ENCODE measurements around the gene SMAD7. TPM values are rescaled to one million over a fixed set of nuclear protein-coding genes. Genes with fewer than 3 reads are reported as not detected.

The SMAD7 gene
- total RNA-seq, 6 experiments from 2014 or later: 29.6 to 35.8 (median 30.7) TPM

DNA sequence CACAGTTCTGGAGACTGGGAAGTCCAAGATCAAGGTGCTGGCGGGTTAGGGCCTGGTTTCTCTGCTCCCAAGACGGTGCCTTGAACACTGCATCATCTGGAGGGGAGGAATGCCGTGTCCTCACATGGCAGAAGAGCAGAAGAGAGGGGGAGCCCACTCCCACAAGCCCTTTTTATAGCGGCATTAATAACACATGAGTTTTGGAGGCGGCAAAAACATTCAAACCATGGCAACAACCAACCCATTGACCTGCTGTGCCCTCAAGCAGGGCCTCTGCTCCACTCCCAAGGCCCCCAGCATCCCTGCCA, 62.0 kb downstream of the SMAD7 start:
- TF ChIP-seq CTCF (IDR thresholded peaks at IDR 0.05): no peak
- H3K36me3 Mint-ChIP-seq (ENCODE audit: low read depth): no peaks in the 10 kb centered on the region
- H3K9me3 Mint-ChIP-seq: no peaks in the 10 kb centered on the region
- H3K4me3 Mint-ChIP-seq: no peak overlapping the region
- peaks cover 17% of the 10 kb centered on the region for H3K4me1 Mint-ChIP-seq (ENCODE audit: low read depth)
- DNase-seq: no peak
- no peak overlapping the region for H3K27ac Mint-ChIP-seq
- no peaks in the 10 kb centered on the region; the same call in 1 of the 2 replicates for H3K27me3 Mint-ChIP-seq (ENCODE audit: insufficient read depth)

DNA sequence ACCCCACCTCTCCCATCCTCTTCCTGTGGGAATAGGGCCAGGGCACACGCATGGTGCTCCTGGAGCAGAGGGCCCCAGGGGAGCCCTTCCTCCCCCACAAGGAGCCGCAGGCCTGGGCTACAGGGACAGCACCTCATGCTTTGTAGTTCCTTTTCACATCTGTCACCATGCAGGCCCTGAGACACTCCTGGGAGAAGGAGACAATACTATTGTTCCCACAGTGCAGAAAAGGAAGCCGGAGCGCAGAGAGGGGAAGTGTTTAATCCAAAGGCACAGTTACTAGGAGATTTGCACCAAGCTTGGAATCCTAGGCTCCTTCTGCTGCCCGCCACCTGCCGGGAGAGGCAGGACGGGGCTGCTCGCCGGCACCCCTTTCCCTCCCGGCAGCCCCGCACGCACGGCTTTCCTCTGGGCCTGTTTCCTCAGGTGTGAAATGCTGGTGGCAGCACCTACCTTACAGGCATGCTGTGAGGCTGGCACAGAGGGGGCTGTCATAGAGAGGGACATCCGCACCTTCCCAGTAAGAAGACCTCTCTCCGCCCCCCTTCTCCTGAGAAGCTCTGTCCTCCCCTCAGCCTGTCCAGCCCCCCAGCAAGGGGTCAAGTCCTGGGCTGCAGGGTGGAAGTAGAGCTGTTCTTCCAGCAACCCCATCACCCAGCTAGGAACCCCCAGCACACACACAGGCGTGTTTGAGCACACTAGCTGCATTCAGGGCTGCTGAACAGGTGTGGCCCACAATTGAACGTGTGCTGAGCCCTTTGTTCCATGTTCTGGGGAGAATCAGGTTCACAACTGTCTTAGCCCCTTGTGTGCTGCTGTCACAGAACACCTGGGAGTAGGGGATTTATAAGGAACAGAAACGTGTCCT, 62.6 kb downstream of the SMAD7 start:
- no peaks in the 10 kb centered on the region for H3K36me3 Mint-ChIP-seq (ENCODE audit: low read depth)
- H3K27ac Mint-ChIP-seq: no peak overlapping the region
- no peak for TF ChIP-seq CTCF (IDR thresholded peaks at IDR 0.05)
- H3K27me3 Mint-ChIP-seq (ENCODE audit: insufficient read depth): no peaks in the 10 kb centered on the region; the same call in 1 of the 2 replicates
- H3K4me3 Mint-ChIP-seq: no peak overlapping the region
- H3K9me3 Mint-ChIP-seq: no peaks in the 10 kb centered on the region
- peaks cover 17% of the 10 kb centered on the region for H3K4me1 Mint-ChIP-seq (ENCODE audit: low read depth)
- DNase-seq: no peak

GRCh38 chr18:48887294-48887904, 63.4 kb downstream of the SMAD7 start:
- TF ChIP-seq CTCF (IDR thresholded peaks at IDR 0.05): no peak
- DNase-seq: no peak
- Mint-ChIP-seq H3K4me1 (ENCODE audit: low read depth) (peaks cover 17% of the 10 kb centered on the region), H3K36me3 (ENCODE audit: low read depth) (no peaks in the 10 kb centered on the region), H3K4me3 (no peak overlapping the region), H3K27me3 (ENCODE audit: insufficient read depth) (no peaks in the 10 kb centered on the region; the same call in 1 of the 2 replicates), H3K27ac (no peak overlapping the region), H3K9me3 (no peaks in the 10 kb centered on the region)

- Mint-ChIP-seq H3K36me3 (ENCODE audit: low read depth) (no peaks in the 10 kb centered on the region), H3K9me3 (no peaks in the 10 kb centered on the region), H3K4me1 (ENCODE audit: low read depth) (peaks cover 17% of the 10 kb centered on the region), H3K4me3 (no peak overlapping the region), H3K27ac (no peak overlapping the region), H3K27me3 (ENCODE audit: insufficient read depth) (no peaks in the 10 kb centered on the region; the same call in 1 of the 2 replicates)
- DNase-seq: no peak
- TF ChIP-seq CTCF (IDR thresholded peaks at IDR 0.05): no peak
These were observed 64.1 kb downstream of the SMAD7 start for GRCh38 chr18:48886520-48887293.

- no peak overlapping the region for H3K27ac Mint-ChIP-seq
- peaks cover 17% of the 10 kb centered on the region for H3K4me1 Mint-ChIP-seq (ENCODE audit: low read depth)
- H3K9me3 Mint-ChIP-seq: peaks cover 3% of the 10 kb centered on the region; the same call in 1 of the 2 replicates
- H3K27me3 Mint-ChIP-seq (ENCODE audit: insufficient read depth): no peaks in the 10 kb centered on the region; the same call in 1 of the 2 replicates
- H3K36me3 Mint-ChIP-seq (ENCODE audit: low read depth): no peaks in the 10 kb centered on the region; the same call in 1 of the 2 replicates
- no peak for TF ChIP-seq CTCF (IDR thresholded peaks at IDR 0.05)
- no peak overlapping the region for H3K4me3 Mint-ChIP-seq
- no peak for DNase-seq
These were observed 64.8 kb downstream of the SMAD7 start for GRCh38 chr18:48885924-48886400.
